H9 (cell line): ENCODE measurements around the gene RGL1. TPM values are rescaled to one million over a fixed set of nuclear protein-coding genes. Genes with fewer than 3 reads are reported as not detected.

Experiments used
- DNase-seq: peaks from one replicate; pipeline ENCODE4 v3.0.0-alpha.2; 2017
- H2AFZ ChIP-seq: one replicate; pipeline ENCODE4 v1.6.1; 2013; ENCODE audit warnings: mild to moderate bottlenecking, low read length, control low read depth, moderate library complexity
- H2AK5ac ChIP-seq: 2 replicates; pipeline ENCODE4 v1.6.1; 2013; ENCODE audit warnings: low read length, control low read depth, mixed read lengths; ENCODE audit not compliant: insufficient read length
- H2BK120ac ChIP-seq: one replicate; pipeline ENCODE4 v1.6.1; 2013; ENCODE audit warnings: low read depth, mild to moderate bottlenecking, low read length, control low read depth, inconsistent platforms; ENCODE audit not compliant: poor library complexity, severe bottlenecking
- H2BK12ac ChIP-seq: 2 replicates; pipeline ENCODE4 v1.6.1; 2013; ENCODE audit warnings: low read length, control low read depth, mixed read lengths, low read depth; ENCODE audit not compliant: insufficient read length
- H2BK15ac ChIP-seq: 2 replicates; pipeline ENCODE4 v1.6.1; 2013; ENCODE audit warnings: low read depth, low read length, control low read depth
- H2BK20ac ChIP-seq: one replicate; pipeline ENCODE4 v1.6.1; 2013; ENCODE audit warnings: low read depth, mild to moderate bottlenecking, low read length, control low read depth, inconsistent platforms; ENCODE audit not compliant: poor library complexity, severe bottlenecking
- H2BK5ac ChIP-seq: 2 replicates; pipeline ENCODE4 v1.6.1; 2013; ENCODE audit warnings: low read length, control low read depth, mixed read lengths; ENCODE audit not compliant: insufficient read length
- H3K14ac ChIP-seq: 2 replicates; pipeline ENCODE4 v1.6.1; 2013; ENCODE audit warnings: low read length, control low read depth; ENCODE audit not compliant: insufficient read depth
- H3K18ac ChIP-seq: 2 replicates; pipeline ENCODE4 v1.6.1; 2013; ENCODE audit warnings: low read depth, mild to moderate bottlenecking, mixed read lengths, low read length, control low read depth; ENCODE audit not compliant: insufficient read length
- H3K23ac ChIP-seq: 2 replicates; pipeline ENCODE4 v1.6.1; 2013; ENCODE audit warnings: low read length, control low read depth, mixed read lengths, low read depth; ENCODE audit not compliant: insufficient read length
- H3K23me2 ChIP-seq: 2 replicates; pipeline ENCODE4 v1.6.1; 2013; ENCODE audit warnings: low read depth, mild to moderate bottlenecking, mixed read lengths, low read length, control low read depth; ENCODE audit not compliant: insufficient read length, poor library complexity, severe bottlenecking
- H3K27ac ChIP-seq: 2 replicates; pipeline ENCODE4 v1.5.1; 2013; ENCODE audit warnings: low read length, control low read depth, mixed read lengths, low read depth; ENCODE audit not compliant: insufficient read length
- H3K27me3 ChIP-seq: 2 replicates; pipeline ENCODE4 v1.6.1; 2013; ENCODE audit warnings: low read length, control low read depth, inconsistent platforms; ENCODE audit not compliant: insufficient read depth
- H3K4ac ChIP-seq: 2 replicates; pipeline ENCODE4 v1.6.1; 2013; ENCODE audit warnings: low read depth, mild to moderate bottlenecking, control low read depth, inconsistent platforms, low read length, moderate library complexity
- H3K4me1 ChIP-seq: 2 replicates; pipeline ENCODE4 v1.6.1; 2013; ENCODE audit warnings: low read length, control low read depth, inconsistent platforms; ENCODE audit not compliant: insufficient read depth
- H3K4me2 ChIP-seq: 2 replicates; pipeline ENCODE4 v1.6.1; 2013; ENCODE audit warnings: low read length, control low read depth, mixed read lengths; ENCODE audit not compliant: insufficient read length, insufficient read depth
- H3K56ac ChIP-seq: 2 replicates; pipeline ENCODE4 v1.6.1; 2013; ENCODE audit warnings: low read depth, mild to moderate bottlenecking, mixed read lengths, low read length, control low read depth; ENCODE audit not compliant: insufficient read length
- H3K79me1 ChIP-seq: 2 replicates; pipeline ENCODE4 v1.6.1; 2013; ENCODE audit warnings: low read depth, mild to moderate bottlenecking, moderate library complexity, low read length, control low read depth, inconsistent platforms; ENCODE audit not compliant: insufficient read depth, poor library complexity, severe bottlenecking
- H3K79me2 ChIP-seq: 2 replicates; pipeline ENCODE4 v1.6.1; 2013; ENCODE audit warnings: low read length, control low read depth, inconsistent platforms; ENCODE audit not compliant: insufficient read depth
- H3K9ac ChIP-seq: 2 replicates; pipeline ENCODE4 v1.6.1; 2013; ENCODE audit warnings: low read length, control low read depth, mixed read lengths; ENCODE audit not compliant: insufficient read length; ENCODE audit errors: extremely low read depth
- H3K9me3 ChIP-seq: one replicate; pipeline ENCODE4 v1.6.1; 2013; ENCODE audit warnings: low read depth, low read length, inconsistent platforms; ENCODE audit not compliant: control insufficient read depth
- H3T11ph ChIP-seq: one replicate; pipeline ENCODE4 v1.6.1; 2013; ENCODE audit warnings: mild to moderate bottlenecking, low read length, control low read depth, inconsistent platforms
- H4K20me1 ChIP-seq: one replicate; pipeline ENCODE4 v1.6.1; 2013; ENCODE audit not compliant: control insufficient read depth, insufficient read length, insufficient read depth
- H4K5ac ChIP-seq: 2 replicates; pipeline ENCODE4 v1.6.1; 2013; ENCODE audit warnings: low read depth, mild to moderate bottlenecking, mixed read lengths, low read length, control low read depth; ENCODE audit not compliant: insufficient read length
- H4K8ac ChIP-seq: replicated peaks from 2 replicates; pipeline ENCODE4 v1.6.1; 2013; ENCODE audit warnings: low read length, control low read depth, mixed read lengths, low read depth; ENCODE audit not compliant: insufficient read length
- H4K91ac ChIP-seq: 2 replicates; pipeline ENCODE4 v1.6.1; 2013; ENCODE audit warnings: low read depth, mild to moderate bottlenecking, moderate library complexity, mixed read lengths, low read length, control low read depth; ENCODE audit not compliant: insufficient read length
- H3K27ac Mint-ChIP-seq, 3 experiments: 2 replicates in 2 of 3; 3 replicates in 1 of 3; pipeline ENCODE4 v1.8.0; 2020 to 2021; ENCODE audit warnings: mixed read lengths in 3 of 3, mild to moderate bottlenecking in 1 of 3, moderate library complexity in 1 of 3
- H3K27me3 Mint-ChIP-seq: 2 replicates; pipeline ENCODE4 v1.8.0; 2021; ENCODE audit warnings: low read depth, mild to moderate bottlenecking, moderate library complexity, mixed read lengths
- H3K36me3 Mint-ChIP-seq, 3 experiments: 2 replicates in 2 of 3; 3 replicates in 1 of 3; pipeline ENCODE4 v1.8.0; 2020 to 2021; ENCODE audit warnings: low read depth in 3 of 3, mixed read lengths in 3 of 3; ENCODE audit not compliant: insufficient read depth in 1 of 3
- H3K4me1 Mint-ChIP-seq, 2 experiments: 2 replicates each; pipeline ENCODE4 v1.8.0; 2020; ENCODE audit warnings: mixed read lengths in 2 of 2
- H3K4me3 Mint-ChIP-seq, 2 experiments: 2 replicates in 1 of 2; 3 replicates in 1 of 2; pipeline ENCODE4 v1.8.0; 2020 to 2021; ENCODE audit warnings: mild to moderate bottlenecking in 2 of 2, mixed read lengths in 2 of 2, moderate library complexity in 1 of 2
- H3K9me3 Mint-ChIP-seq, 2 experiments: 2 replicates in 1 of 2; 3 replicates in 1 of 2; pipeline ENCODE4 v1.8.0; 2020; ENCODE audit warnings: mild to moderate bottlenecking in 2 of 2, mixed read lengths in 2 of 2, moderate library complexity in 1 of 2
- WGBS: extraction: QIAGEN DNeasy Blood & Tissue Kit; methylation state at CpG from one replicate; pipeline ENCODE4 v1.1.7; 2013; ENCODE audit warnings: missing lambda C conversion rate, low lambda C conversion rate, mixed read lengths; ENCODE audit not compliant: insufficient read length; ENCODE audit errors: extremely low coverage; 5-methylcytosine and 5-hydroxymethylcytosine counted together
- total RNA-seq: library from RNA; stranded (reverse); gene quantifications from 2 replicates; pipeline ENCODE4 v1.2.1, GENCODE V29; 2021
- TF ChIP-seq, protein P1 (sequence below): fragments of 200-600 bp; sonication (generic); conservative IDR thresholded peaks from 3 replicates; pipeline ENCODE4 v1.8.0; 2021; ENCODE audit warnings: antibody characterized with exemption, mild to moderate bottlenecking

The RGL1 gene
- total RNA-seq, 1 experiment from 2014 or later, result 1.4 TPM

- H3K23me2 ChIP-seq, result no peaks in the 10 kb centered on the region
- H3K36me3 Mint-ChIP-seq, result 0 out of 7 replicates have a peak, but pooled peaks cover 0 to 2% (median 0%) of the 10 kb centered on the region in 3 experiments
- H3K4me3 Mint-ChIP-seq, result no peak overlapping the region
- peaks cover 29 to 32% of the 10 kb centered on the region in 2 experiments for H3K4me1 Mint-ChIP-seq
- no peaks in the 10 kb centered on the region for H3K79me2 ChIP-seq
- H2BK12ac ChIP-seq, result no peak overlapping the region
- peaks cover 12% of the 10 kb centered on the region; the same call in 1 of the 2 replicates for H3K27me3 ChIP-seq
- H3K23ac ChIP-seq, result no peak overlapping the region
- no peak overlapping the region for H3K9ac ChIP-seq
- H4K91ac ChIP-seq, result no peak overlapping the region
- TF ChIP-seq, protein P1, sequence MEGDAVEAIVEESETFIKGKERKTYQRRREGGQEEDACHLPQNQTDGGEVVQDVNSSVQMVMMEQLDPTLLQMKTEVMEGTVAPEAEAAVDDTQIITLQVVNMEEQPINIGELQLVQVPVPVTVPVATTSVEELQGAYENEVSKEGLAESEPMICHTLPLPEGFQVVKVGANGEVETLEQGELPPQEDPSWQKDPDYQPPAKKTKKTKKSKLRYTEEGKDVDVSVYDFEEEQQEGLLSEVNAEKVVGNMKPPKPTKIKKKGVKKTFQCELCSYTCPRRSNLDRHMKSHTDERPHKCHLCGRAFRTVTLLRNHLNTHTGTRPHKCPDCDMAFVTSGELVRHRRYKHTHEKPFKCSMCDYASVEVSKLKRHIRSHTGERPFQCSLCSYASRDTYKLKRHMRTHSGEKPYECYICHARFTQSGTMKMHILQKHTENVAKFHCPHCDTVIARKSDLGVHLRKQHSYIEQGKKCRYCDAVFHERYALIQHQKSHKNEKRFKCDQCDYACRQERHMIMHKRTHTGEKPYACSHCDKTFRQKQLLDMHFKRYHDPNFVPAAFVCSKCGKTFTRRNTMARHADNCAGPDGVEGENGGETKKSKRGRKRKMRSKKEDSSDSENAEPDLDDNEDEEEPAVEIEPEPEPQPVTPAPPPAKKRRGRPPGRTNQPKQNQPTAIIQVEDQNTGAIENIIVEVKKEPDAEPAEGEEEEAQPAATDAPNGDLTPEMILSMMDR, result no peak
- no peak overlapping the region for H3K56ac ChIP-seq
- H2AK5ac ChIP-seq, result no peak overlapping the region
- no peak overlapping the region for H3K27ac Mint-ChIP-seq
- H4K8ac ChIP-seq, result no peak overlapping the region
- no peak for DNase-seq
- no peak overlapping the region for H3K4me2 ChIP-seq
- no peaks in the 10 kb centered on the region for H3K9me3 Mint-ChIP-seq
- no peak overlapping the region for H3K4ac ChIP-seq
- peaks cover 2% of the 10 kb centered on the region; the same call in 1 of the 2 replicates for H3K4me1 ChIP-seq
- no peak overlapping the region for H2BK5ac ChIP-seq
- no peak overlapping the region for H3K14ac ChIP-seq
- H4K20me1 ChIP-seq, result no peaks in the 10 kb centered on the region
- WGBS, result no CpG with 5 or more reads among the region's 5 CpGs
- no peak overlapping the region for H3T11ph ChIP-seq
- peaks cover 72% of the 10 kb centered on the region for H3K27me3 Mint-ChIP-seq
- no peak overlapping the region for H4K5ac ChIP-seq
- H3K9me3 ChIP-seq, result no peaks in the 10 kb centered on the region
- no peaks in the 10 kb centered on the region for H3K79me1 ChIP-seq
- H2BK20ac ChIP-seq, result no peak overlapping the region
- H2BK120ac ChIP-seq, result no peak overlapping the region
- no peak overlapping the region for H3K18ac ChIP-seq
- H2AFZ ChIP-seq, result no peak overlapping the region
- H3K27ac ChIP-seq, result no peak overlapping the region
- no peak overlapping the region for H2BK15ac ChIP-seq
Observed at GRCh38 chr1:183941001-183941400, 136.1 kb downstream of the RGL1 start.
